ENCODE measurements around the gene FCAR. TPM values are rescaled to one million over a fixed set of nuclear protein-coding genes. Genes with fewer than 3 reads are reported as not detected.
A peak's percentile ranks its signal among the peaks of the same experiment; 100 is the strongest.
"Not testable (repeated sequence)": the region's sequence is repeated elsewhere in the genome, so short reads cannot be mapped to it uniquely, and the experiment has no call there.

Gene FCAR
- total RNA-seq, 2 experiments from 2014 or later = not detected

DNA sequence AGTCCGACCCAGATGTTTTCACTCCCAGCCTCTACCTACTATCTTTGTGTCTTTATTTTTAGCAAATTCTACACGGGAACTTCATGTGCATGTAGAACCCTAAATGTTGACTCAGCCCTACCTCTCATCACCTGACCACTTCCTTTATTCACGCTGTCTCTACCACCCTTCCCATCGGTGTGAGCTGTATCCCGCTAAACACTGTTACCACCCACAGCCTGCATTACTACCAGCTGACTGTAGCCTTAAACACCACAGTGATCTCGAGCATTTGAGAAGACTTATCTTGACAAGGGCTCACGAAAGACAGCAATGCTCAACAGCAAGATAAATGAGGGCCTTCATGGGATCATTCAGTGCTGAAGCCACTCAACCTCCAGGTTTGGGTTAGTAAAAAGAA is 47.0 kb downstream of the FCAR start:
- ChIA-PET CTCF (no interaction called here), POLR2A (no interaction called here)
- peaks cover 2% of the 10 kb centered on the region for H3K9me3 Mint-ChIP-seq
- ATAC-seq (peak; percentile 55), DNase-seq (no peak)
- H3K4me3 Mint-ChIP-seq = no peak overlapping the region
- TF ChIP-seq, protein P1, sequence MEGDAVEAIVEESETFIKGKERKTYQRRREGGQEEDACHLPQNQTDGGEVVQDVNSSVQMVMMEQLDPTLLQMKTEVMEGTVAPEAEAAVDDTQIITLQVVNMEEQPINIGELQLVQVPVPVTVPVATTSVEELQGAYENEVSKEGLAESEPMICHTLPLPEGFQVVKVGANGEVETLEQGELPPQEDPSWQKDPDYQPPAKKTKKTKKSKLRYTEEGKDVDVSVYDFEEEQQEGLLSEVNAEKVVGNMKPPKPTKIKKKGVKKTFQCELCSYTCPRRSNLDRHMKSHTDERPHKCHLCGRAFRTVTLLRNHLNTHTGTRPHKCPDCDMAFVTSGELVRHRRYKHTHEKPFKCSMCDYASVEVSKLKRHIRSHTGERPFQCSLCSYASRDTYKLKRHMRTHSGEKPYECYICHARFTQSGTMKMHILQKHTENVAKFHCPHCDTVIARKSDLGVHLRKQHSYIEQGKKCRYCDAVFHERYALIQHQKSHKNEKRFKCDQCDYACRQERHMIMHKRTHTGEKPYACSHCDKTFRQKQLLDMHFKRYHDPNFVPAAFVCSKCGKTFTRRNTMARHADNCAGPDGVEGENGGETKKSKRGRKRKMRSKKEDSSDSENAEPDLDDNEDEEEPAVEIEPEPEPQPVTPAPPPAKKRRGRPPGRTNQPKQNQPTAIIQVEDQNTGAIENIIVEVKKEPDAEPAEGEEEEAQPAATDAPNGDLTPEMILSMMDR (IDR thresholded peaks at IDR 0.05) = no peak
- no peak overlapping the region for H3K27ac Mint-ChIP-seq
- H3K4me1 Mint-ChIP-seq (ENCODE audit: low read depth) = peaks cover 3% of the 10 kb centered on the region
- intact Hi-C loops (cut with micrococcal nuclease) = no loop called here
- peaks cover 16% of the 10 kb centered on the region for H3K27me3 Mint-ChIP-seq
- H3K36me3 Mint-ChIP-seq (ENCODE audit: low read depth) = no peaks in the 10 kb centered on the region

DNA sequence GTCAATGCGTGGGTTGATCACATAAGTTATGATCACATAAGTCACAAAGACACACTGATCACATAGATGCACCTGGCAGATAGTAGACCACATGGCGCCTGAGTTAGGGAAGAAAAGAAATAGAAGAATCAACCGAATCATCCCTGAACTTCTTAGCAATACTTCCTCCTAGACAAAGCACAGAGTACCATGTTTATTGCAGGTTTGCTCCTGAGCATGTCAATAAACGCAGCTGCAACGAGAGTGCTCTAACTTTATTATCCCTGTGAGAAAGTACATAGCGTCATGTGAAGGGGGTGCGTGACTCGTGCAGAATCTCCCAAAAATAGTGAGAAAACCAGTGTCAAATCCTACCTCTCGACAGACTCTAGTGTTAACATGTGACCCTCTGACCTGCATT is 49.2 kb downstream of the FCAR start:
- CTCF ChIA-PET = no interaction called here
- DNase-seq = no peak

DNA sequence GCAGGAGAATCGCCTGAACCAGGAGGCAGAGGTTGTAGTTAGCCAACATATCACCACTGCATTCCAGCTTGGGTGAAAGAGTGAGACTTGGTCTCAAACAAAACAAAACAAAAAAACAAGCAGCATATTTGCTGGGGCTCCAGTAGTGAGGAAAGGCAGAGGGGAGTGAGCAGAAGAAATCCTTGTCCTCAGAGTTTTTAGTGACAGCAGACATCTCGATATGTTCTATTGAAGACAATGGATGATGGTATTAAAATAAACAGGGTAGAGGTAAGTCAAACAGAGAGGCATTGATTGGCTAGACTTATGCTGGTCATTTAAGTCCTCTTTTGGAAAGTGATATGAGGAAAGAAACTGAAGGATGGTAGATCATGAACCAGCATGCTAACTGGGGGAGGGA is 54.3 kb downstream of the FCAR start:
- no peak for DNase-seq
- no peak for ATAC-seq
- no peaks in the 10 kb centered on the region for H3K36me3 Mint-ChIP-seq (ENCODE audit: low read depth)
- ChIA-PET POLR2A (no interaction called here), CTCF (no interaction called here)
- H3K4me1 Mint-ChIP-seq (ENCODE audit: low read depth) = no peaks in the 10 kb centered on the region
- H3K27me3 Mint-ChIP-seq = peaks cover 3% of the 10 kb centered on the region
- H3K27ac Mint-ChIP-seq = no peak overlapping the region
- no peak overlapping the region for H3K4me3 Mint-ChIP-seq
- intact Hi-C loops (cut with micrococcal nuclease) = no loop called here
- H3K9me3 Mint-ChIP-seq = peaks cover 14% of the 10 kb centered on the region
- TF ChIP-seq, protein P1 (IDR thresholded peaks at IDR 0.05) = no peak

More for the DNA sequence above, 49.2 kb downstream of the FCAR start:
- no peaks in the 10 kb centered on the region for H3K36me3 Mint-ChIP-seq (ENCODE audit: low read depth)
- POLR2A ChIA-PET = no interaction called here
- no peak for ATAC-seq
- H3K4me3 Mint-ChIP-seq = no peak overlapping the region
- TF ChIP-seq, protein P1 (IDR thresholded peaks at IDR 0.05) = no peak
- H3K9me3 Mint-ChIP-seq = peaks cover 4% of the 10 kb centered on the region
- intact Hi-C loops (cut with micrococcal nuclease) = no loop called here
- peaks cover 14% of the 10 kb centered on the region for H3K27me3 Mint-ChIP-seq
- H3K27ac Mint-ChIP-seq = no peak overlapping the region
- no peaks in the 10 kb centered on the region for H3K4me1 Mint-ChIP-seq (ENCODE audit: low read depth)

DNA sequence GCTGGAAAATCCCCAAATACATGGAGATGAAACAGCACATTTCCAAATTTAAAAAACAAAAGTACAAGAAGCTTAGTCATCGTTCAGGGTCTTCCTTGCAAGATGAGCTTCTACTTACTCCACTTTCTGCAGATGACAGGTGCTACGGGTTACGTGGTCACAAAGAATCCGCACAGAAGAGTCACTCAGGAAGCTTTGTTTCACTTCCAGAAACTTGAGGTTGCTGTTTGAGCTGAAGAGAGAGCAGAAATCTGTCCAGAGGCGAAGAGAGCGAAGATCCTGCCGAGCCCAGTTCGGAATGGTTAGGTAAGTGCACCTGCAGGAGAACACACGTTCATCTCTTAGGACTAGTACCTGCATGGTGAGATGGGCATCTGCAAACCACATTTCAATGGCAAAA is 63.9 kb downstream of the FCAR start:
- Mint-ChIP-seq H3K36me3 (ENCODE audit: low read depth) (no peaks in the 10 kb centered on the region), H3K4me1 (ENCODE audit: low read depth) (peaks cover 7% of the 10 kb centered on the region), H3K27ac (no peak overlapping the region), H3K4me3 (no peak overlapping the region), H3K27me3 (peaks cover 1% of the 10 kb centered on the region), H3K9me3 (no peaks in the 10 kb centered on the region)
- TF ChIP-seq, protein P1 (IDR thresholded peaks at IDR 0.05) = no peak
- POLR2A ChIA-PET = no interaction called here
- intact Hi-C loops (cut with micrococcal nuclease) = no loop called here
- DNase-seq (peak; percentile 31), ATAC-seq (peak; percentile 37)
- CTCF ChIA-PET = no interaction called here

DNA sequence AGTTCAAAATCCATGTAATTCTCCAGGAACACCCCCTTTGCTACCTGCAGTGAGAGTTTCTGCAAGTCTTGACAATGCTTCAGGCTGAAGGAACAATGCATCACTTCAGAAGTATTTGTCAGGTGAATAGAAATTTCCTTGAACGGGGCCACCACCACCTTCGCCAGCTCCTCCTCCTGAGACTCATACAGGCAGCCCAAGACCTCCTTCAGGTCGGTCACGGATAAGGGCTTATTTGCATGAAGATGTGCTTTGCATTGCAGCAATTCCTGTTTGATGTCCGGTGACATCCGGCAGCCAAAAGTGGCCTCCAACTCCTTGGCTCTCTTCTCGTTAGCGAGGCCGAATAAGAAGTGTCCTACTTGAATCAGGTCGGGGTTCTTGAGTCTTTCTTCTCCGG is 64.9 kb downstream of the FCAR start:
- POLR2A ChIA-PET = no interaction called here
- CTCF ChIA-PET = no interaction called here
- H3K9me3 Mint-ChIP-seq = no peaks in the 10 kb centered on the region
- TF ChIP-seq, protein P1 (IDR thresholded peaks at IDR 0.05) = no peak
- H3K27me3 Mint-ChIP-seq = peaks cover 1% of the 10 kb centered on the region
- no peak overlapping the region for H3K27ac Mint-ChIP-seq
- no peak for DNase-seq
- no peak for ATAC-seq
- no peak overlapping the region for H3K4me3 Mint-ChIP-seq
- intact Hi-C loops (cut with micrococcal nuclease) = no loop called here
- H3K4me1 Mint-ChIP-seq (ENCODE audit: low read depth) = peaks cover 7% of the 10 kb centered on the region
- no peaks in the 10 kb centered on the region for H3K36me3 Mint-ChIP-seq (ENCODE audit: low read depth)

DNA sequence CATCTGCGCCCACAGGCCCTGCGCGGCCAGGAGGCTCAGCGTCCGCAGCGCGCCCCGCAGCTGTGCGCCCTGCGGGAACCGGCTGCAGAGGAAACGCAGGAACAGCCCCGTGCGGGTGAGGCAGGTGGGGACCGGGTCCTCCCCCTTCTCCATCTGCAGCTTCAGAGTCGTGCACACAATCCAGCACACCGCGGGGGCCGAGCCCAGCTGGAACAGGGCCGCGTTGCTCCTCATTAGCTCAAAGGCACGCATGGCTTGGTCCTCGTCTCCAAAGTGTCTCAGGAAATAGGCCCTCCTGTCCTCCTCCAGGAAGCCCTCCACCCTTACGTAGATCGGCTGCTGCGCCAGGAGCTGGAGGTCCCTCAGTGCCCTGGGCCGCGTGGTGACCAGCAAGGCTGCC is 65.5 kb downstream of the FCAR start:
- H3K27me3 Mint-ChIP-seq; intact Hi-C loops (cut with micrococcal nuclease); DNase-seq; H3K4me3 Mint-ChIP-seq; ATAC-seq; CTCF ChIA-PET; H3K4me1 Mint-ChIP-seq (ENCODE audit: low read depth); H3K36me3 Mint-ChIP-seq (ENCODE audit: low read depth); H3K9me3 Mint-ChIP-seq; H3K27ac Mint-ChIP-seq; POLR2A ChIA-PET: not testable (repeated sequence)

All from activated CD8-positive, alpha-beta T cell treated with anti-CD3 and anti-CD28 coated beads for 36 hours (primary cell).